Measurements from ENCODE around the gene ARAP1. TPM values are rescaled to one million over a fixed set of nuclear protein-coding genes. Genes with fewer than 3 reads are reported as not detected.

Gene ARAP1
- polyA plus RNA-seq, 1 donor from 2014 or later = 3.5 TPM

- H3K36me3 ChIP-seq (ENCODE audit: insufficient read depth, low read length) = no peaks in the 10 kb centered on the region
- no peak for TF ChIP-seq EP300 (conservative IDR thresholded peaks at IDR 0.05; ENCODE audit: poor library complexity, severe bottlenecking)
- no peak for TF ChIP-seq POLR2AphosphoS5 (IDR thresholded peaks at IDR 0.05)
- TF ChIP-seq TAF1 (IDR thresholded peaks at IDR 0.05; ENCODE audit: low read depth) = no peak
- TF ChIP-seq RAD21 (conservative IDR thresholded peaks at IDR 0.05) = no peak
- TF ChIP-seq MXI1 (conservative IDR thresholded peaks at IDR 0.05; ENCODE audit: poor library complexity, severe bottlenecking) = no peak
- no peak for TF ChIP-seq SMC3 (conservative IDR thresholded peaks at IDR 0.05; ENCODE audit: poor library complexity)
- H4K20me1 ChIP-seq (ENCODE audit: insufficient read depth) = no peaks in the 10 kb centered on the region
- no peaks in the 10 kb centered on the region for H3K9me3 ChIP-seq (ENCODE audit: low read length)
- H2AFZ ChIP-seq (ENCODE audit: low read depth, low read length) = no peak overlapping the region
- H3K9me2 ChIP-seq (ENCODE audit: insufficient read depth, low read length) = no peaks in the 10 kb centered on the region
- peak overlapping the region; percentile 67 for H3K4me3 ChIP-seq (ENCODE audit: low read length)
- no peak overlapping the region for H3K9ac ChIP-seq (ENCODE audit: low read length)
- no peaks in the 10 kb centered on the region for H3K79me2 ChIP-seq (replicated peaks; ENCODE audit: insufficient read depth, low read length)
- H3F3A ChIP-seq (ENCODE audit: insufficient read depth, low read length, poor library complexity, severe bottlenecking) = no peaks in the 10 kb centered on the region
- no peak overlapping the region for H3K4me2 ChIP-seq (ENCODE audit: low read length)
- peaks cover 5% of the 10 kb centered on the region for H3K27me3 ChIP-seq (ENCODE audit: insufficient read depth, low read depth, low read length)
- H3K27ac ChIP-seq (ENCODE audit: low read length) = no peak overlapping the region
These were observed 28.3 kb upstream of the ARAP1 start for GRCh38 chr11:72780296-72781062.

- H3K27me3 ChIP-seq (ENCODE audit: insufficient read depth, low read depth, low read length) = peaks cover 5% of the 10 kb centered on the region
- no peak overlapping the region for H3K4me2 ChIP-seq (ENCODE audit: low read length)
- no peak overlapping the region for H3K4me3 ChIP-seq (ENCODE audit: low read length)
- no peaks in the 10 kb centered on the region for H3K9me2 ChIP-seq (ENCODE audit: insufficient read depth, low read length)
- H3K36me3 ChIP-seq (ENCODE audit: insufficient read depth, low read length) = no peaks in the 10 kb centered on the region
- H3K9ac ChIP-seq (ENCODE audit: low read length) = no peak overlapping the region
- H3K27ac ChIP-seq (ENCODE audit: low read length) = no peak overlapping the region
- H3F3A ChIP-seq (ENCODE audit: insufficient read depth, low read length, poor library complexity, severe bottlenecking) = no peaks in the 10 kb centered on the region
- no peaks in the 10 kb centered on the region for H3K9me3 ChIP-seq (ENCODE audit: low read length)
- no peak overlapping the region for H2AFZ ChIP-seq (ENCODE audit: low read depth, low read length)
- H3K79me2 ChIP-seq (replicated peaks; ENCODE audit: insufficient read depth, low read length) = no peaks in the 10 kb centered on the region
- H4K20me1 ChIP-seq (ENCODE audit: insufficient read depth) = no peaks in the 10 kb centered on the region
- no peak for TF ChIP-seq TAF1 (IDR thresholded peaks at IDR 0.05; ENCODE audit: low read depth)
- no peak for TF ChIP-seq MXI1 (conservative IDR thresholded peaks at IDR 0.05; ENCODE audit: poor library complexity, severe bottlenecking)
- no peak for TF ChIP-seq CTCF (IDR thresholded peaks at IDR 0.05; ENCODE audit: poor library complexity, severe bottlenecking)
- TF ChIP-seq EZH2 (IDR thresholded peaks at IDR 0.05; ENCODE audit: borderline replicate concordance, insufficient read depth, low read length, poor library complexity, severe bottlenecking) = no peak
- TF ChIP-seq RAD21 (conservative IDR thresholded peaks at IDR 0.05) = no peak
- no peak for TF ChIP-seq SMC3 (conservative IDR thresholded peaks at IDR 0.05; ENCODE audit: poor library complexity)
- TF ChIP-seq POLR2AphosphoS5 (IDR thresholded peaks at IDR 0.05) = no peak
- TF ChIP-seq, protein P1, sequence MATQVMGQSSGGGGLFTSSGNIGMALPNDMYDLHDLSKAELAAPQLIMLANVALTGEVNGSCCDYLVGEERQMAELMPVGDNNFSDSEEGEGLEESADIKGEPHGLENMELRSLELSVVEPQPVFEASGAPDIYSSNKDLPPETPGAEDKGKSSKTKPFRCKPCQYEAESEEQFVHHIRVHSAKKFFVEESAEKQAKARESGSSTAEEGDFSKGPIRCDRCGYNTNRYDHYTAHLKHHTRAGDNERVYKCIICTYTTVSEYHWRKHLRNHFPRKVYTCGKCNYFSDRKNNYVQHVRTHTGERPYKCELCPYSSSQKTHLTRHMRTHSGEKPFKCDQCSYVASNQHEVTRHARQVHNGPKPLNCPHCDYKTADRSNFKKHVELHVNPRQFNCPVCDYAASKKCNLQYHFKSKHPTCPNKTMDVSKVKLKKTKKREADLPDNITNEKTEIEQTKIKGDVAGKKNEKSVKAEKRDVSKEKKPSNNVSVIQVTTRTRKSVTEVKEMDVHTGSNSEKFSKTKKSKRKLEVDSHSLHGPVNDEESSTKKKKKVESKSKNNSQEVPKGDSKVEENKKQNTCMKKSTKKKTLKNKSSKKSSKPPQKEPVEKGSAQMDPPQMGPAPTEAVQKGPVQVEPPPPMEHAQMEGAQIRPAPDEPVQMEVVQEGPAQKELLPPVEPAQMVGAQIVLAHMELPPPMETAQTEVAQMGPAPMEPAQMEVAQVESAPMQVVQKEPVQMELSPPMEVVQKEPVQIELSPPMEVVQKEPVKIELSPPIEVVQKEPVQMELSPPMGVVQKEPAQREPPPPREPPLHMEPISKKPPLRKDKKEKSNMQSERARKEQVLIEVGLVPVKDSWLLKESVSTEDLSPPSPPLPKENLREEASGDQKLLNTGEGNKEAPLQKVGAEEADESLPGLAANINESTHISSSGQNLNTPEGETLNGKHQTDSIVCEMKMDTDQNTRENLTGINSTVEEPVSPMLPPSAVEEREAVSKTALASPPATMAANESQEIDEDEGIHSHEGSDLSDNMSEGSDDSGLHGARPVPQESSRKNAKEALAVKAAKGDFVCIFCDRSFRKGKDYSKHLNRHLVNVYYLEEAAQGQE (IDR thresholded peaks at IDR 0.05; ENCODE audit: borderline replicate concordance) = no peak
- TF ChIP-seq EP300 (conservative IDR thresholded peaks at IDR 0.05; ENCODE audit: poor library complexity, severe bottlenecking) = no peak
These were observed 27.4 kb upstream of the ARAP1 start for GRCh38 chr11:72779495-72780128.

Data from neural cell (in vitro differentiated cells).